ENCODE measurements around the gene CPXM2.

CPXM2 gene

GRCh38 chr10:123904834-123905409 lies 13.3 kb upstream of the CPXM2 start:
- no peak for DNase-seq (ENCODE audit: low read depth)

- no peak for DNase-seq (ENCODE audit: low read depth)
These were observed 12.0 kb upstream of the CPXM2 start for GRCh38 chr10:123903621-123904020.

GRCh38 chr10:123901621-123902020 lies 10.0 kb upstream of the CPXM2 start:
- no peak for DNase-seq (ENCODE audit: low read depth)

- DNase-seq (ENCODE audit: low read depth): no peak
These were observed 5.5 kb upstream of the CPXM2 start for GRCh38 chr10:123897146-123897545.

GRCh38 chr10:123896246-123896927 lies 4.8 kb upstream of the CPXM2 start:
- no peak for DNase-seq (ENCODE audit: low read depth)

GRCh38 chr10:123893651-123894050 lies 2.0 kb upstream of the CPXM2 start:
- no peak for DNase-seq (ENCODE audit: low read depth)

GRCh38 chr10:123890756-123891143 lies 857 bp downstream of the CPXM2 start:
- no peak for DNase-seq (ENCODE audit: low read depth)

GRCh38 chr10:123890226-123890625 lies 1.4 kb downstream of the CPXM2 start:
- DNase-seq (ENCODE audit: low read depth): no peak

GRCh38 chr10:123889821-123890220 lies 1.8 kb downstream of the CPXM2 start:
- DNase-seq (ENCODE audit: low read depth): no peak

- DNase-seq (ENCODE audit: low read depth): no peak
These were observed 2.9 kb downstream of the CPXM2 start for GRCh38 chr10:123888751-123889150.

- DNase-seq (ENCODE audit: low read depth): no peak
These were observed 3.4 kb downstream of the CPXM2 start for GRCh38 chr10:123888256-123888655.

- no peak for DNase-seq (ENCODE audit: low read depth)
These were observed 5.3 kb downstream of the CPXM2 start for GRCh38 chr10:123886292-123886691.

GRCh38 chr10:123885406-123886170 lies 6.0 kb downstream of the CPXM2 start:
- DNase-seq (ENCODE audit: low read depth): no peak

GRCh38 chr10:123884907-123885381 lies 6.7 kb downstream of the CPXM2 start:
- DNase-seq (ENCODE audit: low read depth): no peak

GRCh38 chr10:123884351-123884906 lies 7.2 kb downstream of the CPXM2 start:
- DNase-seq (ENCODE audit: low read depth): no peak

GRCh38 chr10:123883673-123884320 lies 7.8 kb downstream of the CPXM2 start:
- no peak for DNase-seq (ENCODE audit: low read depth)

GRCh38 chr10:123882681-123883445 lies 8.7 kb downstream of the CPXM2 start:
- DNase-seq (ENCODE audit: low read depth): no peak

GRCh38 chr10:123882177-123882576 lies 9.4 kb downstream of the CPXM2 start:
- no peak for DNase-seq (ENCODE audit: low read depth)

GRCh38 chr10:123879606-123880257 lies 11.9 kb downstream of the CPXM2 start:
- DNase-seq (ENCODE audit: low read depth): no peak

- DNase-seq (ENCODE audit: low read depth): no peak
These were observed 12.8 kb downstream of the CPXM2 start for GRCh38 chr10:123878666-123879303.

- peak; percentile 7 for DNase-seq (ENCODE audit: low read depth)
These were observed 21.3 kb downstream of the CPXM2 start for GRCh38 chr10:123870260-123870659.

Data from iris pigment epithelial cell (primary cell).